MM.1S (cell line): ENCODE results near the gene CNTN5.

ENCODE experiments used
- DNase-seq: peaks from one replicate; pipeline ENCODE4 v3.0.0-alpha.2; 2015
- H2AFZ ChIP-seq: fragments of 300-600 bp; sonication (generic); 2 replicates; pipeline ENCODE4 v1.6.0; 2016; ENCODE audit warnings: antibody characterized with exemption, low read length
- H3F3A ChIP-seq: fragments of 300-600 bp; sonication (generic); 2 replicates; pipeline ENCODE4 v1.6.1; 2016; ENCODE audit warnings: mild to moderate bottlenecking, antibody characterized with exemption, low read length, moderate library complexity, mixed read lengths; ENCODE audit not compliant: insufficient read depth
- H3K27ac ChIP-seq: fragments of 300-600 bp; sonication (generic); 2 replicates; pipeline ENCODE4 v1.5.1; 2016; ENCODE audit warnings: mild to moderate bottlenecking, low read length
- H3K27me3 ChIP-seq: fragments of 300-600 bp; sonication (generic); replicated peaks from 2 replicates; pipeline ENCODE4 v1.6.0; 2016; ENCODE audit warnings: low read length; ENCODE audit not compliant: insufficient read depth
- H3K36me3 ChIP-seq: fragments of 300-600 bp; sonication (generic); replicated peaks from 2 replicates; pipeline ENCODE4 v1.6.1; 2016; ENCODE audit warnings: mild to moderate bottlenecking, low read length, mixed read lengths; ENCODE audit not compliant: insufficient read depth
- H3K4me1 ChIP-seq: fragments of 300-600 bp; sonication (generic); 2 replicates; pipeline ENCODE4 v1.6.1; 2016; ENCODE audit warnings: low read length, mixed read lengths
- H3K4me2 ChIP-seq: fragments of 300-600 bp; sonication (generic); 2 replicates; pipeline ENCODE4 v1.6.0; 2016; ENCODE audit warnings: low read depth, low read length
- H3K4me3 ChIP-seq: fragments of 300-600 bp; sonication (generic); 2 replicates; pipeline ENCODE4 v1.5.1; 2016; ENCODE audit warnings: low read length, mixed read lengths
- H3K79me2 ChIP-seq: fragments of 300-600 bp; sonication (generic); 2 replicates; pipeline ENCODE4 v1.6.1; 2016; ENCODE audit warnings: mixed run types, low read length, mixed read lengths
- H3K9ac ChIP-seq: fragments of 300-600 bp; sonication (generic); 2 replicates; pipeline ENCODE4 v1.6.1; 2016; ENCODE audit warnings: low read length, mixed read lengths
- H3K9me2 ChIP-seq: fragments of 300-600 bp; sonication (generic); replicated peaks from 2 replicates; pipeline ENCODE4 v1.6.1; 2016; ENCODE audit warnings: mild to moderate bottlenecking, low read length, mixed read lengths; ENCODE audit not compliant: insufficient read depth
- H3K9me3 ChIP-seq: fragments of 300-600 bp; sonication (generic); replicated peaks from 2 replicates; pipeline ENCODE4 v1.6.1; 2016; ENCODE audit warnings: mild to moderate bottlenecking, low read length, mixed read lengths; ENCODE audit not compliant: insufficient read depth
- H4K20me1 ChIP-seq: fragments of 300-600 bp; sonication (generic); 2 replicates; pipeline ENCODE4 v1.6.1; 2016; ENCODE audit warnings: mild to moderate bottlenecking, low read length, moderate library complexity, mixed read lengths; ENCODE audit not compliant: insufficient read depth
- EZH2 ChIP-seq: fragments of 300-600 bp; sonication (generic); optimal IDR thresholded peaks from 2 replicates; pipeline ENCODE3; 2017; ENCODE audit warnings: low read depth, mild to moderate bottlenecking, antibody characterized with exemption, low read length, mixed read lengths
- EZH2phosphoT487 ChIP-seq: fragments of 300-600 bp; sonication (generic); IDR thresholded peaks from 2 replicates; pipeline ENCODE4 v1.6.1; 2018; ENCODE audit warnings: antibody characterized with exemption, low read length
- TF ChIP-seq, protein P1 (sequence below): fragments of 300-600 bp; sonication (generic); IDR thresholded peaks from 2 replicates; pipeline ENCODE4 v1.5.1; 2016; ENCODE audit warnings: antibody characterized with exemption, low read length, mixed read lengths

Gene CNTN5

DNA sequence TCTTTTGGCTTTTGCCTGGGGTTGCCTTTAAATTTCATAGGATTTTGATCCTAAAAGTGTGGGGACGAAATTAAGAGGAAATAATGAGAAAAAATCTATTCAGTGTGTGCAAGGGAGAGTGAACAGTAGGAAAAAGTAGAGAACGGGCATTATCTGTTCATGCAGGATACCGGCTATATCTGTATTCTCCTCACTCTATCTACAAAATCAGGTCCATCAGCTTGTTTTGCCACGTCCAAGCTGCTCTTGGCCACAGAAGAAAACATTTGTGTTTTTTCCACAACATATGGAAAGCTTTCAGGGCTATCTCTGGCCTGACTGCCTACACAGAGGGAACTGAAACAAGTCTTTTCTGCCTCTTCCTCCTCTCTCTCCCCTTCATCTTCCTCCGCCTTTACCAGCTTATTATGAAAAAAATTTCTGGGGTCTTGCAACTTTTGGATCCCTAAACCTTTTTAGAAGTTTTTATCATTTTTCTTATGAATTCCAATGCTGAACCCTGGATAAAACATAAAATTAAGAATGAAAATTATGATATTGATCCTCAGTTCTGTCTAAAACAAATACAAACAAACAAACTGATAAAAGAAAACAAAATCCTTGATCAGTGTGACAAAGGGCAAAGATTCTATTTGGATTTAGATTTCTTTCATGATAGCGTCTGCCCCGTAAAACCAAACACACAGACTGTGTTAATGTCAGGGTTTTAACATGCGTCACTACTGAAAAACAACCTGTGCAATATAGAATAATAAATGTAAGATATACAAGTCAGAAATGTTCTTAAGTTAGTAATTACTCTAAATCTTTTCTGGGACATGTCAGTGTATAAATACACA is 219.7 kb downstream of the CNTN5 start:
- H3K4me1 ChIP-seq = no peaks in the 10 kb centered on the region
- no peak overlapping the region for H3K27ac ChIP-seq
- no peaks in the 10 kb centered on the region for H3K79me2 ChIP-seq
- no peak overlapping the region for H3K4me3 ChIP-seq
- H4K20me1 ChIP-seq = no peaks in the 10 kb centered on the region
- H3K9me2 ChIP-seq = no peaks in the 10 kb centered on the region
- no peak for TF ChIP-seq EZH2
- no peak overlapping the region for H2AFZ ChIP-seq
- H3K4me2 ChIP-seq = no peak overlapping the region
- H3K9me3 ChIP-seq = no peaks in the 10 kb centered on the region
- H3K36me3 ChIP-seq = no peaks in the 10 kb centered on the region
- H3F3A ChIP-seq = no peaks in the 10 kb centered on the region
- no peaks in the 10 kb centered on the region for H3K27me3 ChIP-seq
- no peak for DNase-seq
- H3K9ac ChIP-seq = no peak overlapping the region

DNA sequence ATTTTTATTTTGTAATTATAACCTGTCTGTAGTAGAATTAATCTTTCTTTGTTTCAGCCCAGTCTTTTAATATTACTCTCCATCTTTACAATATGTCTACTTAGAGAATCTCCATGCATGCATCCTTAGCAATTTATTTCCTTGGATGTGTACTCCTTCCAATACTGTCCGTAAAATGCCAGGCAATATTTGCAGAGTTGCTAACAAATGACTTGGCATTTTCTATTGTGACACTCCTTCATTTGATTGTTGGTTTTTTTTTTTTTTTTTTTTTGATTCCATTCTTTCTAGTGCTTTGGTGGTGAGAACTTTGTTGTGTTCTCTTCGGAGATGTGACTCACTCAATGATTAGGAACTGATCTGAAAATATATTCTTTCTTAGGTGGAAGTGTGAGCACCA is 220.3 kb downstream of the CNTN5 start:
- Histone ChIP-seq H2AFZ (no peak overlapping the region), H3K4me1 (no peaks in the 10 kb centered on the region), H3K27ac (no peak overlapping the region), H3K4me2 (no peak overlapping the region), H3K9ac (no peak overlapping the region), H3F3A (no peaks in the 10 kb centered on the region), H3K36me3 (no peaks in the 10 kb centered on the region), H3K27me3 (no peaks in the 10 kb centered on the region), H3K9me2 (no peaks in the 10 kb centered on the region), H4K20me1 (no peaks in the 10 kb centered on the region), H3K4me3 (no peak overlapping the region), H3K79me2 (no peaks in the 10 kb centered on the region), H3K9me3 (no peaks in the 10 kb centered on the region)
- no peak for TF ChIP-seq EZH2
- TF ChIP-seq, protein P1, sequence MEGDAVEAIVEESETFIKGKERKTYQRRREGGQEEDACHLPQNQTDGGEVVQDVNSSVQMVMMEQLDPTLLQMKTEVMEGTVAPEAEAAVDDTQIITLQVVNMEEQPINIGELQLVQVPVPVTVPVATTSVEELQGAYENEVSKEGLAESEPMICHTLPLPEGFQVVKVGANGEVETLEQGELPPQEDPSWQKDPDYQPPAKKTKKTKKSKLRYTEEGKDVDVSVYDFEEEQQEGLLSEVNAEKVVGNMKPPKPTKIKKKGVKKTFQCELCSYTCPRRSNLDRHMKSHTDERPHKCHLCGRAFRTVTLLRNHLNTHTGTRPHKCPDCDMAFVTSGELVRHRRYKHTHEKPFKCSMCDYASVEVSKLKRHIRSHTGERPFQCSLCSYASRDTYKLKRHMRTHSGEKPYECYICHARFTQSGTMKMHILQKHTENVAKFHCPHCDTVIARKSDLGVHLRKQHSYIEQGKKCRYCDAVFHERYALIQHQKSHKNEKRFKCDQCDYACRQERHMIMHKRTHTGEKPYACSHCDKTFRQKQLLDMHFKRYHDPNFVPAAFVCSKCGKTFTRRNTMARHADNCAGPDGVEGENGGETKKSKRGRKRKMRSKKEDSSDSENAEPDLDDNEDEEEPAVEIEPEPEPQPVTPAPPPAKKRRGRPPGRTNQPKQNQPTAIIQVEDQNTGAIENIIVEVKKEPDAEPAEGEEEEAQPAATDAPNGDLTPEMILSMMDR = no peak
- no peak for TF ChIP-seq EZH2phosphoT487
- no peak for DNase-seq

DNA sequence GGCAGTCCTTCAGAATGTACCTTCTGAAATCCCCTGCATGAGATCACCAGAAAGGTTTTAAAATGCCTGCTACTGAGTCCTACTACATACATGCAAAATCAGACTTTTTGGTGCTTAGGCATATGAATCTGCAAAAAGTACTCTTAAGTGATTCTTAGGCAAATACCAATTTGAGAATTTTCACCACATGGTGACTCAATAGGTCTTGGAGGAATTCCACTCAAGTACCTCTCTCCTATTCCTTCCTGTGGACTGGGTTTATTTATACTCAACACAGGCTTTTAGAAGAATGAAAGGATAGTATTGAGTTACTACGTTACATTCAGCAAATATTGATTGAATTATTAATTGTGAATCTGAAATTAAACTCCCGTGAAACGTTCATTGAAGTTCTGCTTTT is 223.9 kb downstream of the CNTN5 start:
- H3K27me3 ChIP-seq = no peaks in the 10 kb centered on the region
- no peak for DNase-seq
- no peaks in the 10 kb centered on the region for H4K20me1 ChIP-seq
- no peaks in the 10 kb centered on the region for H3K36me3 ChIP-seq
- H3K79me2 ChIP-seq = no peaks in the 10 kb centered on the region
- H3K9ac ChIP-seq = no peak overlapping the region
- H2AFZ ChIP-seq = no peak overlapping the region
- no peak overlapping the region for H3K4me2 ChIP-seq
- H3F3A ChIP-seq = no peaks in the 10 kb centered on the region
- no peaks in the 10 kb centered on the region for H3K9me2 ChIP-seq
- no peak overlapping the region for H3K4me3 ChIP-seq
- H3K4me1 ChIP-seq = no peaks in the 10 kb centered on the region
- H3K27ac ChIP-seq = no peak overlapping the region
- TF ChIP-seq, protein P1 = no peak
- TF ChIP-seq EZH2phosphoT487 (no peak), EZH2 (no peak)
- no peaks in the 10 kb centered on the region for H3K9me3 ChIP-seq

DNA sequence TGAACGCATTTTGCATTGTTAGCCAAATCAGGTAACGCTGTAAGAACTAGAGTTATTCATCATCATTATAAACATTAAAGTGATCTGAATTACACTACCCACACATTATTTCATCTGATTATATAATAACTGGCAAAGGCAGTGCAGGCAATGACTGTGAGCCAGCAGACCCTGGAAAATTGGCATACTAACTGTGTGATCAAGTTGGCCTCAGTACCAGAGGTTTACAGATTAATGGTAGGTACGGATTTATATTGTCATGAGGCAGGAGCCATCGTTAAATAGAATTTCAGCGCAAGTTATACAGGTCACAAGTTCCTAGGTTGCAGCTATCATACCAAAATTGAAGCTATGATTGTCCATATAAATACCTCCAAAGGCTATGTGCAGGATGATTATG is 225.4 kb downstream of the CNTN5 start:
- TF ChIP-seq EZH2phosphoT487 (no peak), EZH2 (no peak)
- TF ChIP-seq, protein P1 = no peak
- no peaks in the 10 kb centered on the region for H3F3A ChIP-seq
- no peak for DNase-seq
- H3K27ac ChIP-seq = no peak overlapping the region
- H3K9me3 ChIP-seq = no peaks in the 10 kb centered on the region
- H3K9ac ChIP-seq = no peak overlapping the region
- H4K20me1 ChIP-seq = no peaks in the 10 kb centered on the region
- H3K9me2 ChIP-seq = no peaks in the 10 kb centered on the region
- H3K79me2 ChIP-seq = no peaks in the 10 kb centered on the region
- no peaks in the 10 kb centered on the region for H3K36me3 ChIP-seq
- H2AFZ ChIP-seq = no peak overlapping the region
- no peak overlapping the region for H3K4me2 ChIP-seq
- H3K4me3 ChIP-seq = no peak overlapping the region
- H3K27me3 ChIP-seq = no peaks in the 10 kb centered on the region
- no peaks in the 10 kb centered on the region for H3K4me1 ChIP-seq
